HepG2 (cell line): ENCODE measurements around the gene TAS2R7.

Source experiments
- HOXD1 ChIP-seq: sonication (generic); formaldehyde crosslinking; IDR thresholded peaks from 2 replicates; pipeline ENCODE4 v1.5.0; 2020; ENCODE audit warnings: missing genetic modification reagents
- NR3C1 ChIP-seq: sonication (generic); formaldehyde crosslinking; IDR thresholded peaks from 2 replicates; pipeline ENCODE4 v1.4.0; 2020; ENCODE audit warnings: missing genetic modification reagents
- PHB2 ChIP-seq: fragments of 450-650 bp; IDR thresholded peaks from 2 replicates; pipeline ENCODE4 v1.6.1; 2018; ENCODE audit not compliant: partially characterized antibody
- POLR2A ChIP-seq, 2 experiments: IDR thresholded peaks; 2 replicates each; pipeline ENCODE4 v1.6.1; 2011; ENCODE audit warnings: low read depth in 2 of 2, low read length in 2 of 2, mild to moderate bottlenecking in 1 of 2, moderate library complexity in 1 of 2; ENCODE audit not compliant: insufficient read depth in 1 of 2

- TF ChIP-seq NR3C1 (CRISPR knock-in tag) (no peak), HOXD1 (CRISPR knock-in tag) (no peak), PHB2 (no peak), POLR2A (IDR thresholded peaks at IDR 0.05; ENCODE audit: insufficient read depth in 1 of 2, low read depth in 2 of 2, low read length in 2 of 2) (no peak)
Observed at GRCh38 chr12:10810068-10810467, 7.6 kb upstream of the TAS2R7 start, which contains the start of gene TAS2R9.
